Muscle layer of duodenum (tissue), 2 donors: Measurements from ENCODE around the gene PTP4A2.
"Not testable (repeated sequence)": the region's sequence is repeated elsewhere in the genome, so short reads cannot be mapped to it uniquely, and the experiment has no call there.

Experiments
- H3K27ac ChIP-seq: one replicate; pipeline ENCODE4 v1.7.0; 2013; ENCODE audit warnings: mild to moderate bottlenecking, low read length
- H3K27me3 ChIP-seq: one replicate; pipeline ENCODE4 v1.7.0; 2013; ENCODE audit warnings: low read depth, mild to moderate bottlenecking, control low read depth, low read length
- H3K36me3 ChIP-seq, 2 donors: one replicate each; pipeline ENCODE4 v1.7.0; 2013; ENCODE audit warnings: low read length in 2 of 2, control low read depth in 1 of 2, mild to moderate bottlenecking in 1 of 2; ENCODE audit not compliant: insufficient read depth in 2 of 2, control insufficient read depth in 1 of 2
- H3K4me1 ChIP-seq, 2 donors: one replicate each; pipeline ENCODE4 v1.7.0; 2013; ENCODE audit warnings: low read length in 2 of 2, mild to moderate bottlenecking in 2 of 2, control low read depth in 1 of 2, moderate library complexity in 1 of 2; ENCODE audit not compliant: insufficient read depth in 2 of 2, control insufficient read depth in 1 of 2
- H3K4me3 ChIP-seq, 2 donors: one replicate each; pipeline ENCODE4 v1.7.0; 2013; ENCODE audit warnings: low read length in 2 of 2, low read depth in 1 of 2, mild to moderate bottlenecking in 1 of 2
- H3K9me3 ChIP-seq, 2 donors: one replicate each; pipeline ENCODE4 v1.7.0; 2013; ENCODE audit warnings: low read length in 2 of 2, control low read depth in 1 of 2, mild to moderate bottlenecking in 1 of 2; ENCODE audit not compliant: control insufficient read depth in 1 of 2
- donor health status: healthy.

The PTP4A2 gene

GRCh38 chr1:31944205-31945089 lies 6.3 kb upstream of the PTP4A2 start:
- Histone ChIP-seq H3K27ac (peak overlapping the region; percentile 87), H3K9me3 (no peaks in the 10 kb centered on the region), H3K4me1 (peaks cover under 1 to 7% of the 10 kb centered on the region in 2 donors), H3K4me3 (peak overlapping the region; percentile 31 to 64), H3K36me3 (no peaks in the 10 kb centered on the region), H3K27me3 (no peaks in the 10 kb centered on the region)

- H3K4me3 ChIP-seq: peak overlapping the region; percentile 31 to 64
- H3K27ac ChIP-seq: peak overlapping the region; percentile 87
- H3K4me1 ChIP-seq: peaks cover 3 to 12% of the 10 kb centered on the region in 2 donors
- no peaks in the 10 kb centered on the region for H3K36me3 ChIP-seq
- H3K9me3 ChIP-seq: no peaks in the 10 kb centered on the region
- no peaks in the 10 kb centered on the region for H3K27me3 ChIP-seq
These were observed 5.5 kb upstream of the PTP4A2 start for GRCh38 chr1:31943546-31944184.

GRCh38 chr1:31942061-31942460 lies 3.9 kb upstream of the PTP4A2 start:
- H3K4me1 ChIP-seq: peaks cover 3 to 14% of the 10 kb centered on the region in 2 donors

GRCh38 chr1:31939484-31940329 lies 1.5 kb upstream of the PTP4A2 start:
- H3K4me3 ChIP-seq: no peak overlapping the region
- peaks cover 13 to 35% of the 10 kb centered on the region in 2 donors for H3K4me1 ChIP-seq
- no peaks in the 10 kb centered on the region for H3K9me3 ChIP-seq
- no peaks in the 10 kb centered on the region for H3K27me3 ChIP-seq
- H3K36me3 ChIP-seq: peaks cover 0 to 8% of the 10 kb centered on the region in 2 donors
- H3K27ac ChIP-seq: peak overlapping the region; percentile 61

More at GRCh38 chr1:31942061-31942460, 3.9 kb upstream of the PTP4A2 start:
- not testable (repeated sequence) for H3K9me3 ChIP-seq, H3K36me3 ChIP-seq, H3K27ac ChIP-seq, H3K4me3 ChIP-seq, H3K27me3 ChIP-seq

- Histone ChIP-seq H3K27ac (peak overlapping the region; percentile 93), H3K36me3 (peaks cover 0 to 8% of the 10 kb centered on the region in 2 donors), H3K9me3 (no peaks in the 10 kb centered on the region), H3K4me3 (peak overlapping the region; percentile 77 to 89), H3K27me3 (no peaks in the 10 kb centered on the region), H3K4me1 (peaks cover 14 to 39% of the 10 kb centered on the region in 2 donors)
These were observed 626 bp downstream of the PTP4A2 start for GRCh38 chr1:31937300-31938183.

- Histone ChIP-seq H3K27ac (peak overlapping the region; percentile 93), H3K4me1 (peaks cover 19 to 45% of the 10 kb centered on the region in 2 donors)
These were observed 1.2 kb downstream of the PTP4A2 start for GRCh38 chr1:31936981-31937299.

GRCh38 chr1:31936278-31936980 lies 1.7 kb downstream of the PTP4A2 start:
- no peaks in the 10 kb centered on the region for H3K9me3 ChIP-seq
- H3K36me3 ChIP-seq: peaks cover 0 to 8% of the 10 kb centered on the region in 2 donors
- H3K27ac ChIP-seq: peak overlapping the region; percentile 93
- peak overlapping the region; percentile 77 to 89 for H3K4me3 ChIP-seq
- no peaks in the 10 kb centered on the region for H3K27me3 ChIP-seq
- peaks cover 24 to 50% of the 10 kb centered on the region in 2 donors for H3K4me1 ChIP-seq

More at GRCh38 chr1:31936981-31937299, 1.2 kb downstream of the PTP4A2 start:
- Histone ChIP-seq H3K9me3 (no peaks in the 10 kb centered on the region), H3K36me3 (peaks cover 0 to 8% of the 10 kb centered on the region in 2 donors), H3K4me3 (peak overlapping the region; percentile 77 to 89), H3K27me3 (no peaks in the 10 kb centered on the region)

- peak overlapping the region in 1 of 2 donors; percentile 59 for H3K4me3 ChIP-seq
These were observed 3.2 kb downstream of the PTP4A2 start for GRCh38 chr1:31934706-31935629.

GRCh38 chr1:31932491-31933316 lies 5.5 kb downstream of the PTP4A2 start:
- Histone ChIP-seq H3K4me3 (no peak overlapping the region), H3K36me3 (peaks cover 0 to 8% of the 10 kb centered on the region in 2 donors), H3K9me3 (no peaks in the 10 kb centered on the region), H3K27me3 (no peaks in the 10 kb centered on the region), H3K4me1 (peaks cover 26 to 74% of the 10 kb centered on the region in 2 donors), H3K27ac (peak overlapping the region; percentile 43)

More at GRCh38 chr1:31934706-31935629, 3.2 kb downstream of the PTP4A2 start:
- no peaks in the 10 kb centered on the region for H3K27me3 ChIP-seq
- peaks cover 28 to 61% of the 10 kb centered on the region in 2 donors for H3K4me1 ChIP-seq
- peaks cover 0 to 8% of the 10 kb centered on the region in 2 donors for H3K36me3 ChIP-seq
- H3K27ac ChIP-seq: peak overlapping the region; percentile 93
- H3K9me3 ChIP-seq: no peaks in the 10 kb centered on the region
